OCI-LY3 (cell line): ENCODE data around the gene GPER1.
A peak's percentile ranks its signal among the peaks of the same experiment; 100 is the strongest.

Experiments
- H2AFZ ChIP-seq: fragments of 200-600, 300-600 bp; shearing (Covaris generic); 2 replicates; pipeline ENCODE4 v1.6.0; 2014; ENCODE audit warnings: antibody characterized with exemption, low read depth, low read length
- H3K27ac ChIP-seq: fragments of 200-600, 300-600 bp; sonication (generic); 2 replicates; pipeline ENCODE4 v1.5.1; 2014; ENCODE audit warnings: mild to moderate bottlenecking, low read length, moderate library complexity, mixed read lengths
- H3K27me3 ChIP-seq: fragments of 200-600, 300-600 bp; sonication (generic); 2 replicates; pipeline ENCODE4 v1.6.1; 2014; ENCODE audit warnings: low read depth, low read length, mixed read lengths
- H3K36me3 ChIP-seq: fragments of 200-600, 300-600 bp; sonication (generic); replicated peaks from 2 replicates; pipeline ENCODE3; 2014; ENCODE audit warnings: low read depth, low read length, mixed read lengths
- H3K4me1 ChIP-seq: fragments of 300-600, 200-600 bp; sonication (generic); 2 replicates; pipeline ENCODE4 v1.6.1; 2014; ENCODE audit warnings: low read length, mixed read lengths
- H3K4me2 ChIP-seq: fragments of 200-600, 300-600 bp; sonication (generic); 2 replicates; pipeline ENCODE4 v1.6.1; 2014; ENCODE audit warnings: low read length, mixed read lengths
- H3K4me3 ChIP-seq: fragments of 300-600, 200-600 bp; sonication (generic); 2 replicates; pipeline ENCODE4 v1.5.1; 2014; ENCODE audit warnings: antibody characterized with exemption, mild to moderate bottlenecking, low read length, moderate library complexity
- H3K79me2 ChIP-seq: fragments of 300-600, 200-600 bp; shearing (Covaris generic); 2 replicates; pipeline ENCODE4 v1.6.1; 2014; ENCODE audit warnings: mild to moderate bottlenecking, low read length, mixed read lengths
- H3K9ac ChIP-seq: fragments of 300-600, 200-600 bp; shearing (Covaris generic); 2 replicates; pipeline ENCODE4 v1.6.0; 2014; ENCODE audit warnings: mild to moderate bottlenecking, low read length, moderate library complexity
- H3K9me3 ChIP-seq: fragments of 200-600, 300-600 bp; shearing (Covaris generic); 2 replicates; pipeline ENCODE4 v1.6.1; 2014; ENCODE audit warnings: low read length, mixed read lengths; ENCODE audit not compliant: insufficient read depth
- H4K20me1 ChIP-seq: fragments of 200-600, 300-600 bp; sonication (generic); 2 replicates; pipeline ENCODE4 v1.6.1; 2016; ENCODE audit warnings: low read length, mixed read lengths; ENCODE audit not compliant: insufficient read depth
- CTCF ChIP-seq: fragments of 200-600, 300-600 bp; sonication (generic); IDR thresholded peaks from 2 replicates; pipeline ENCODE4 v1.5.1; 2014; ENCODE audit warnings: antibody characterized with exemption, low read length, low read depth
- EZH2phosphoT487 ChIP-seq: fragments of 200-600 bp; shearing (Covaris generic); IDR thresholded peaks from 2 replicates; pipeline ENCODE4 v1.6.1; 2018; ENCODE audit warnings: antibody characterized with exemption, mixed run types, low read depth

The GPER1 gene

GRCh38 chr7:1045069-1046063 lies 42.5 kb upstream of the GPER1 start:
- Histone ChIP-seq H3K4me2 (peak overlapping the region; percentile 86), H3K27ac (no peak overlapping the region), H3K4me1 (peaks cover 20% of the 10 kb centered on the region), H3K9me3 (no peaks in the 10 kb centered on the region), H3K9ac (peak overlapping the region; percentile 52; the same call in 1 of the 2 replicates), H3K79me2 (no peaks in the 10 kb centered on the region), H3K4me3 (peak overlapping the region; percentile 91), H4K20me1 (no peaks in the 10 kb centered on the region; the same call in 1 of the 2 replicates), H3K36me3 (no peaks in the 10 kb centered on the region), H2AFZ (no peak overlapping the region), H3K27me3 (no peaks in the 10 kb centered on the region)
- no peak for TF ChIP-seq EZH2phosphoT487
- no peak for TF ChIP-seq CTCF

GRCh38 chr7:1046722-1047679 lies 40.9 kb upstream of the GPER1 start:
- Histone ChIP-seq H2AFZ (no peak overlapping the region), H3K4me2 (no peak overlapping the region), H3K9ac (no peak overlapping the region), H3K79me2 (no peaks in the 10 kb centered on the region), H3K27me3 (no peaks in the 10 kb centered on the region), H3K4me1 (peaks cover 20% of the 10 kb centered on the region), H3K4me3 (no peak overlapping the region), H3K9me3 (no peaks in the 10 kb centered on the region), H4K20me1 (no peaks in the 10 kb centered on the region; the same call in 1 of the 2 replicates), H3K27ac (no peak overlapping the region), H3K36me3 (no peaks in the 10 kb centered on the region)
- TF ChIP-seq EZH2phosphoT487 (no peak), CTCF (no peak)

- TF ChIP-seq EZH2phosphoT487 (no peak), CTCF (no peak)
- Histone ChIP-seq H3K36me3 (no peaks in the 10 kb centered on the region), H3K79me2 (no peaks in the 10 kb centered on the region), H2AFZ (no peak overlapping the region), H3K9me3 (no peaks in the 10 kb centered on the region), H3K4me3 (no peak overlapping the region), H3K4me1 (peaks cover 13% of the 10 kb centered on the region), H3K27me3 (no peaks in the 10 kb centered on the region), H3K27ac (no peak overlapping the region), H3K4me2 (no peak overlapping the region), H4K20me1 (no peaks in the 10 kb centered on the region; the same call in 1 of the 2 replicates), H3K9ac (no peak overlapping the region)
Measured at GRCh38 chr7:1049006-1049741, 38.7 kb upstream of the GPER1 start.
